Lung microvascular endothelial cell (primary cell): ENCODE measurements around the gene FEM1C. TPM values are rescaled to one million over a fixed set of nuclear protein-coding genes. Genes with fewer than 3 reads are reported as not detected.

Experiments used
- DNase-seq, 2 donors: peaks; one replicate each; pipeline versions ENCODE4 v3.0.0 to v3.0.0-alpha.2; 2010; ENCODE audit warnings: low read depth in 2 of 2
- total RNA-seq: library from RNA; depleted of rRNA; stranded (reverse); fragments of >200 nt; gene quantifications from 2 replicates; pipeline ENCODE4 v1.2.1, GENCODE V29; 2014

FEM1C gene
- total RNA-seq, 1 donor from 2014 or later, result 11.7 TPM

DNA sequence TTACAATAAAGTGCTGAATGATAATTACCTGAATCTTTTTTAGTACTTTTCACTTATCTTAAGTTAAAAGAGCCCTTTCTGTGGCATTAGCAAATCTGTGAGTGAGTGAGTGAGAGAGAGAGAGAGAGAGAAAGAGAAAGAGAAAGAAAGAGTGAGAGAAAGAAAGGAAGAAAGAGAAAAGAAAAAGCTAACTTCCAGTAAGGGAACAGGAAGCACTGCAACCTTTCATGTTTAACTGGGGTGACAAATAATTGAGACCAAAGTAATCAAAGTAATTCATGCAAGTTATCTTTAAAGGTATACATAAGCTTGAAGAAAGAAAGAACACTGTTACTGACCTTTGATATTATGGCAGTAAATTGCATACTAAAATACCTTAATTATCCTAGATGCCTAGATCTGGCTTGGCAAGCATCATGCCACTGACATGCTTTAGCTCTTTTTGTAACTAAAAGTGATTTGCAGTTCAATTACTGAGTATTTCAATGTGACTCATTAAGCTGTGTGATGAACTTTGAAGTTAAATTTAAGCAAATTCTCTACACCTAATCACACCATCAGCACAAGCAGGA is 21.7 kb downstream of the FEM1C start:
- no peak for DNase-seq

- DNase-seq, result no peak
Measured at GRCh38 chr5:115520191-115520590, 24.4 kb downstream of the FEM1C start.

GRCh38 chr5:115516372-115516771 is 28.2 kb downstream of the FEM1C start:
- DNase-seq, result no peak

- DNase-seq, result no peak
Measured at GRCh38 chr5:115514220-115514619, 30.4 kb downstream of the FEM1C start.

GRCh38 chr5:115511632-115512031 is 32.9 kb downstream of the FEM1C start:
- no peak for DNase-seq

DNA sequence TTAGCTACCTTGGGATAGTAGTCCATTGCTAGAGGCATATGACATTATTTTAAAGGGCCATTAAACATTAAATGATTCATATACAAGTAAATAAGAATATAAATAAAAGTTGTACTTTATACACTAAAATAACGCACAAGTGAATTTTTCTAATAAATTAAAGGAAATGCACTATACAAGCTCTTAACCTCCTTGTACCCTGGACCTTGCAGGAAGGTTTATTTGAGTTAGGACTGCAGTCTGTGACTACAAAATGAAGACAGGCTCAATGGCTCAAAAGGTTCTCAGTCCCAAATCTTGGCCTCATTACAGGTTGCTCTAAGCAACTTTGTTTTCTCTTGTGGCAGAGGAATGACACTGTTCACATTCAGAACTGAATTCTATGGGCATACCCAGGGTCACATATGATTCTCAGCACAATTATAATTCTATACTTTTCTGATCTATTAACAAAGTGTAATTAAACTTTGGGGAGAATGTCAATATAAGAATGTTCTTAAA is 34.4 kb downstream of the FEM1C start:
- DNase-seq, result no peak

GRCh38 chr5:115509547-115509946 is 35.0 kb downstream of the FEM1C start:
- no peak for DNase-seq

- DNase-seq, result no peak
Measured at GRCh38 chr5:115507681-115508080, 36.9 kb downstream of the FEM1C start.

- no peak for DNase-seq
Measured at GRCh38 chr5:115503420-115503819, 41.2 kb downstream of the FEM1C start.

- no peak for DNase-seq
Measured at GRCh38 chr5:115501464-115502210, 42.9 kb downstream of the FEM1C start.

GRCh38 chr5:115500225-115500624 is 44.4 kb downstream of the FEM1C start:
- no peak for DNase-seq

DNA sequence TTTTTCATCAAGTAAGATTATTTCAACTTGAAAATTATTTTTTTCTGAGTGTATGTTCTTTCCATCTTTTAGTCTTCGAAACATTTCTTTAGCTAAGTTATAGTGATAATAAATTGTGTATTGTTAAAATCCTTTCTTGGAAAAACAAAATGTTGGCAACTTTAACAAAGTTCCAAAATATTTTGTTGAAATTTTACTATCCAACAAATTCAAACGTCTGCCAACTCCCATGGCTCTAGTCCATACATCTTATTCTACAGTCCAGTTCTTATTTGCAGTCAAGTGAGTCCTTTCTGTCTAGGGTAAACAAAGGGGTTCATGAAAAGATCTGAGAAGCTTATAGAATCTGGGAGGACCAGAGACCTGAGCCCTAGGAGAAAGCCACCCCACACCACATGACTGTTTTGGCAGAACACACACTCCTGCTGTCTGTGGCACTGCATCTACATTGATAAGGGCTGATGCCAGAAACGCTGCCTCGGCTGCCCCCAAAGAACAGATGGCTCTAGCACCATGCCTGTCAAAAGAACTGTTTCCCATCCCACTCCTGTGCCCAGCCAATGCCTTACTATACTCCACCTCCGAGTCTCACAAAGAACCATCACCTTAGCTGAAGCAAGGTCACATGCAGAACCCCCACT is 47.5 kb downstream of the FEM1C start:
- no peak for DNase-seq

DNA sequence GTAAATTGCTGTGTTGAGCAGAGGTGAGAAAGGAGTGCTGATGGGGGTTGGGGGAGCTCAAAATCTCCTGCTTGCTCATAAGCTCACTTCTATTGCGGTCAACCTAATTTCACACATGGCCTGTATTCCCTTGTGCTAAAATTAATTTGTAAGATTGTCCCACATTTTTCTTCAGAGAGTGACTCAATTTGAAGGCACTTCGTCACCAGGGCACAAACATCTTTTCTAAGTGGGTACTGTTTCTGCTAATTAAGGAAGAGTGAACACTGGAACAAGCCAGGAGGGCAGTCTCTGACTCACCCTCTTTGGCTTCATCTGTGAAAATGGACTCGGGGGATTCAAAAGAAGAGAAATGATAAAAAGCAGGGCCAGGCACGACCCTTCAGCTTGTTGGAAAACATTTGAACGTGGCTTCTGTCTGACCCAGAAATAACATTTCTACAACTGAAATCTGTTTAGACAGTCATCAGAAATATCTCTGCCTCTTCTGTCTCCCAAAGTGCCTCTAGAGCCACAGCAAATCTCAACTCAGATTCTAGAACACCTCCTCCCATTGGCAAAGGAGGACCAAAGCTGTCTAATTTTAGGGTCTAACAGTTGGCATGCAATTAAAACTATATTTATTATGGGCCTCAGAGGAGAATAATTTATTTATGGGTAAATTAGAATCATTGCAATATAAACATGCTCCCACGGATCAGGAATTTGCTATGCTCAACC is 49.8 kb downstream of the FEM1C start:
- DNase-seq, result peak in 1 of 2 donors; percentile 11

- DNase-seq, result no peak
Measured at GRCh38 chr5:115490596-115490995, 54.0 kb downstream of the FEM1C start.

GRCh38 chr5:115489733-115490132 is 54.8 kb downstream of the FEM1C start:
- no peak for DNase-seq

- no peak for DNase-seq
Measured at GRCh38 chr5:115487756-115488155, 56.8 kb downstream of the FEM1C start.

- no peak for DNase-seq
Measured at GRCh38 chr5:115487168-115487567, 57.4 kb downstream of the FEM1C start.

DNA sequence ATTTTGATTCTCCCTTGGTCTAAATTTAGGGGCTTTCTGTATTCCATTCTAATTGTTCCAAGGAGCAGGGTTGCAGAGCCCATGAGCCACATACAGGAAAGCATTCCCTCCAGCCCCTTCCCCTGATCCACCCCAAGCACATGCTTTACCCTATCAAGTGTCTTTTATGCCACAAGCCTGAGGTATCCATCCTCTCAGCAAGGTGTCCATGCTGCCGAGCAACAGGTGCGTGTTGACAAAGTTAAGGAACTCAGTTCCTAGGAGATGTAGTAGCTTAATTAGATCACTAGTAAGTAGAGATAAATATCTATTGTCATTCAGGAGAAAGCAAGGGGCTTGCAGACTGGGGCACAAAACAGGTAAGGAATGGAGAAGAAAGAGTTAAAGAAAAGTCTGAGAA is 57.8 kb downstream of the FEM1C start:
- DNase-seq, result no peak

- DNase-seq, result no peak
Measured at GRCh38 chr5:115484368-115484767, 60.2 kb downstream of the FEM1C start.

DNA sequence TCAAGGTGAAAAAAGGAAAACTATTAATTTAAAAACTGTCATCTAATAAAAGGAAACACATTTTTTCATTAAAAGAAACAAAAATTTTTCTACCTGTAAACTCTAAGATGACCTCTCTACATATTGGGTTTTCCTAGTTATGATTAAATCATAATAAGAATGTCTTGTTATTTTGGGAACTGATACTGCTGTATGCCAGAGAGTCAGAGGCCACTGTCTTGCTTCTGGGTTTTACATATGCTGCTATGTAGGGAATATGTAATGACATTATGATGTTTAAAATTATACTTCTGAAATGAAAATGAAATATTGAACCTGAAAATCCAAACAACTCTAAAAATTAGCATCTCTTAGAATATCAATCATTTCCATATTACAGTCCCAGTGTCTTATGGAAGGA is 63.7 kb downstream of the FEM1C start:
- no peak for DNase-seq

- no peak for DNase-seq
Measured at GRCh38 chr5:115480271-115480670, 64.3 kb downstream of the FEM1C start.
